Ishikawa (cell line): ENCODE results near the gene NEGR1.

Experiments used
- CEBPB ChIP-seq: IDR thresholded peaks from 2 replicates; pipeline ENCODE4 v1.6.1; 2012
- CREB1 ChIP-seq: IDR thresholded peaks from 2 replicates; pipeline ENCODE4 v1.6.1; 2012; ENCODE audit warnings: low read depth
- EGR1 ChIP-seq: IDR thresholded peaks from 2 replicates; pipeline ENCODE4 v1.6.1; 2012
- EP300 ChIP-seq: IDR thresholded peaks from 2 replicates; pipeline ENCODE4 v1.6.1; 2012; ENCODE audit warnings: borderline replicate concordance
- FOXM1 ChIP-seq: IDR thresholded peaks from 2 replicates; pipeline ENCODE4 v1.6.1; 2012; ENCODE audit warnings: low read depth, borderline replicate concordance
- MAX ChIP-seq: IDR thresholded peaks from 2 replicates; pipeline ENCODE4 v1.6.1; 2012
- NFIC ChIP-seq: IDR thresholded peaks from 2 replicates; pipeline ENCODE4 v1.6.1; 2012
- RAD21 ChIP-seq: IDR thresholded peaks from 2 replicates; pipeline ENCODE4 v1.6.1; 2012; ENCODE audit warnings: low read depth
- REST ChIP-seq: IDR thresholded peaks from 2 replicates; pipeline ENCODE4 v1.6.1; 2012; ENCODE audit warnings: low read depth, mild to moderate bottlenecking
- TAF1 ChIP-seq: IDR thresholded peaks from 2 replicates; pipeline ENCODE4 v1.6.1; 2012; ENCODE audit warnings: low read depth, mild to moderate bottlenecking
- TCF12 ChIP-seq: IDR thresholded peaks from 2 replicates; pipeline ENCODE4 v1.6.1; 2012; ENCODE audit warnings: low read depth
- TEAD4 ChIP-seq: IDR thresholded peaks from 2 replicates; pipeline ENCODE4 v1.6.1; 2012
- USF1 ChIP-seq: IDR thresholded peaks from 2 replicates; pipeline ENCODE4 v1.6.1; 2012
- YY1 ChIP-seq: IDR thresholded peaks from 2 replicates; pipeline ENCODE4 v1.6.1; 2012; ENCODE audit warnings: low read depth
- ZBTB7A ChIP-seq: IDR thresholded peaks from 2 replicates; pipeline ENCODE4 v1.6.1; 2012; ENCODE audit warnings: low read depth

Gene NEGR1

GRCh38 chr1:72284084-72284347, 1.7 kb upstream of the NEGR1 start:
- no peak for TF ChIP-seq TCF12
- no peak for TF ChIP-seq USF1
- TF ChIP-seq TAF1: no peak
- TF ChIP-seq CEBPB: no peak
- TF ChIP-seq REST: no peak
- no peak for TF ChIP-seq ZBTB7A
- no peak for TF ChIP-seq RAD21
- no peak for TF ChIP-seq MAX

DNA sequence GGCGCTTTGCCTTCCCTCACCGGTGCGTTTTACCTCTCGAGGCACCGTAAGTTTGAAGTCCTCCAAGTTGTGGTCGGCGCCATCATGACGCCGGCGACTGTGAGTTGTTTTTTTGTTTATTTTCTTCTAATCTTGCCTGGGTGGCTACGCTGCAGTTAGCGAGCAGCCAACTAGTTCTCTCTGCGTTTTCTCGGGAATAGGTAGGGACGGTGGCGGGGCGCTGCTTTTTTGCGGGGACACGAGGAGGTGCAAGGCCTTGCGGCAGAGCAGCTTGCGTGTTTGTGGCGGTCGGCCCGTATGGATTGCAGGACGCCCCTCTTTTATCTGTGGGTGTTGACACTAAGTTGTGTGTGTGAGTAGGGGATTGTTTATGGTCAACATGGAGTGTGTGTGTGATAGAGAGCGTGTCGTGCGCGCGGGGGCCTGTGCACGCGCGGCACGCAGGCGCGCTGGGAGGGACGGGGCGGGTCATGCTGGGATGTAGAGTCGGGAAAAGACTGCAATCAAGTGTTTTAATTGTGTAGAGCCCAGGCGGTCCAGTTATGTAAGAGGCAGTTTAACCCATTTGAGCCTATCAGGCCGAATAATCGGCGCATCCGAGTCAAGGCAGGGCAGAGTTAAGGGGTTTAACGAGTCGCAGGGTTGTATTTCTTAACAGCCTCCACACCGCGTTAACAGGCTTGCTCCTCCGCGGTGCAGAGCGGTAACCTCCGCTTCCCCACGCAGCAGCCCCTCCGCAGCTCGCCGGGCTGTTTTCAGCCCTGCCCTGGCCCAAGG, 1.2 kb upstream of the NEGR1 start:
- TF ChIP-seq CREB1 (no peak), USF1 (no peak), FOXM1 (no peak), RAD21 (no peak), EGR1 (no peak), NFIC (no peak), CEBPB (no peak), MAX (peak; percentile 55; the same call in 1 of the 2 replicates), TAF1 (0 out of 2 replicates have a peak, but pooled peaks have one; percentile 11), YY1 (no peak)

DNA sequence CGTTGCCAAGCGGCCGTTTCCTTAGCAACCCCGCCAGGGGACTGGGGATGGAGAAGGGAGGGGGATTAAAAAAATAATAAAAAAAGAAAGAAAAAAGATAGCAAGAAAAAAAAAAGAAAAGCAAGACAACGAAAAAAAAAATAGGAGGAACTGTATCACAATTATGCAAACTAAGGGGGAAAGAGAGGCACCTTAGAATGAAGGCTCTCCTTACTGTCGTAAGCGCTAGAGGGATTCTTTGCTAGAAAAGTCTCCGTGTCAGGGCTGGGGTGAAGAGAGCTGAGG, 625 bp upstream of the NEGR1 start:
- TF ChIP-seq FOXM1 (0 out of 2 replicates have a peak, but pooled peaks have one; percentile 14), CREB1 (no peak)

DNA sequence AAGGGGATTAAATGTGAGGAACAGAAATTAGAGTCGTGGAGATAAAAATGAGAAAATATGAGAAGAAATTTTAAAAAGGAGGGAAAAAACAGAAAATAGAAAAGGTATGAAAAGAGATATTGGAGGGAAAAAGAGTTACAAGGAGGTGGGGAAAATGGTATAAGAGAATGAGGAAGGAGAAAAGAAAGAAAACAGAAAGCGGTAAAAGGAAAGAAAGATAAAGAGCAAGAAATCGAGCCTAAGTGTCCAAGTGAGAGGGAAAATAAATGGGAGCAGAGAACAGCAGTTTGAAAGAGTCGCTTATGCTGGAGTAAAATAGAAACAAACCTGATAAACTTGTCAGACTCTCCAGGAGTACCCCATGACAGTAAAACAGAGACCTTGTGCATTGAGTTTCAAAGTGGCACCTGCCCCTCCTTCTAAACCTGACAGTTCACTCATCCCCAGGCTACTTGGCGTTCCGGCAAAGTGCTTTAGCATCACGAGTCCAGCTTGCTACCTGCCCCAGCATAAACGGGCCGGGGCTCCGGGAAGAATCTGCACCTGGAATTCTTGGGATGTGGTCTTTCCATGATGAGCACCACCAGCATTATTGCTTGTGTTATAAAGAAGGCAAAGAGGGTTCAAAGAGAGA, 585 bp downstream of the NEGR1 start:
- TF ChIP-seq ZBTB7A (no peak), USF1 (no peak), FOXM1 (no peak), TEAD4 (no peak), TAF1 (no peak), CREB1 (no peak), RAD21 (no peak), EP300 (no peak), NFIC (no peak), EGR1 (no peak), CEBPB (no peak), REST (no peak), MAX (no peak), TCF12 (no peak), YY1 (no peak)

- TF ChIP-seq MAX (no peak), EP300 (no peak), CEBPB (no peak), RAD21 (no peak), TAF1 (no peak), YY1 (no peak), EGR1 (no peak), NFIC (no peak), REST (no peak), FOXM1 (no peak)
These were observed 1.2 kb downstream of the NEGR1 start for GRCh38 chr1:72281144-72281543.
